Stimulated activated CD8-positive, alpha-beta memory T cell treated with anti-CD3 and anti-CD28 coated beads, Interleukin-12 subunit alpha, Interleukin-12 subunit beta, amount 100 ng/mL, for 1 hour (primary cell): ENCODE results near the gene SOX18.
A peak's percentile ranks its signal among the peaks of the same experiment; 100 is the strongest.

ENCODE experiments used
- DNase-seq: peaks from one replicate; pipeline ENCODE4 v3.0.0-alpha.2; 2020; ENCODE audit warnings: low read depth

SOX18 gene

GRCh38 chr20:64068386-64069208 lies 19.2 kb upstream of the SOX18 start:
- DNase-seq, result no peak

- DNase-seq, result no peak
Measured at GRCh38 chr20:64067733-64068307, 18.4 kb upstream of the SOX18 start.

- no peak for DNase-seq
Measured at GRCh38 chr20:64067005-64067632, 17.7 kb upstream of the SOX18 start.

GRCh38 chr20:64065974-64066343 lies 16.5 kb upstream of the SOX18 start:
- DNase-seq, result no peak

DNA sequence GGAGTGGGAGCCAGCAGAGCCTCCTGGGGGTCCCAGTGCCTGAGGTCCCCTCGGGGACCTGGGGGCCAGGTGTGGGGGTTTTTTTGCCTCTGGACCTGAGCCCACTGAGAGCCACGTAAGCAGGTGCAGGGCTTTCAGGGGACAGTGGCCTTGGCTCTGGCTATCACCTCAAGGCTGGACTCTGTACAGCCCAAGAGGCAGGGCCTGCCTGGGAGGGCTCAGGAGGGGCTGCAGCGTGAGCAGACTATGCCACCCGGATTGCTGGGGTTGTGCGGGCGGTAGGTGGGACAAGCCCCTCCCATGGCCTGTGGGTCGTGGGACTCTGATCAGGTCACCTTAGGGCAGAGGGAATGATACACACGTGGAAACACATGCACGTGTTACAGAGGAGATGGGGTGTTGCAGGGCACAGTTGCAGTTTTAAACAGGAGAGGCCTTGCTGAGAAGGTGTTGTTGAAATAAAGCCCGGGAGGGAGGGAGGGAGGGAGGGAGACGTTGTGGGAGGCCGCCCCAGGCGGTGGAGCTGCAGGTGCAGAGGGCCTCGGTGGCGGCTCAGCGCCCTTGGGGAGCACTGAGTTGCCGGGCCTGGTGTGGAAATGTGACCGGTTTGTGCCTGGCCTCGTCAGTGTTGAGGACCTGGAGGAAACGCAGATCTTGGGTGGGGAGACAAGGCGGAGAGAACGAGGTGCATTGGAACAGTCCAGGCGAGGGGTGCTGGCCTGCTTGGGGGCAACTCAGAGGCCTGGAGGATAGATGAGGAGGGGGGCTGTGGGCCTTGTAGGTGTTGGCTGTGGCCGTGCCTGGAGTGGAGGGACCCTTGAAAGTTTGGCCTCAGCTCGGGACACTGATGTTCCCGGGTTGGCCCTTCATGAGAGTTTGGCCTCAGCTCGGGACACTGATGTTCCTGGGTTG lies 15.9 kb upstream of the SOX18 start:
- DNase-seq, result no peak

- DNase-seq, result no peak
Measured at GRCh38 chr20:64064145-64064698, 14.8 kb upstream of the SOX18 start.

DNA sequence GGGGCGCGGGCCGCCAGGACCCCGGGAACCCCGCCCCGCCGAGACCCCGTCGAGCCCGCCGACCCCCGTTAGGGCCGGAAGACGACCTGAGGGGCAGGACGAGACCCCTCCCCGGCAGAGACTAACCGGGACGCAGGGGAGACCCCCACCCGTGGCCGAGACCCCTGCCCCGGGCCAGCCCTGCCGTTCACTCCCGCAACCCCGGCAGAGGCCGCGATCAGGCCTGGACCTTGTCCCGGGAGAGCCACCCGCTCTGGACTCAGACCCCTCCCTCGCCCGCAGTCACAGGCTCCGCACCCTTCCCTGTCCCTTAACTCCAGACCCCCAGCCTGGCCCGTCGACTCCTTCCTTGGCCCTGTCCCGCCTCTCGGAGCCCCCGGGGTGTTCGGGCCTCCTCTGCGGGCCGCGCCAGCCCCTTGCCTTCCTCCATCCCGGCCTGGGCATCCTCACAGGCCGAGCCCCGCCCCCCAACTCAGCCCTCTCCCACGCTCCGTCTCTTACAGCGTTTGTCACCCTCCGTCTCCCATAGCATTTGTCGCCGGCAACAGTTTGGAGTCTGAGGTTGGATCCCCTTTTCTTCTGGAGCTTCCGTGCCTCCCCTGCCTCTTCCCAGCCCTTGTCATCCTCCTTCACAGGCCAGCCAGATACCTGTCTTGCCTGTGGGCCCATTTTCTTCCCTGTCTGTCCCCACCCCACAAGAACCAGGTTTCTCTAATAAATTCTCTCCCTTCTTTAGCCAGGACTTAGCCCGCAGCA lies 14.1 kb upstream of the SOX18 start:
- DNase-seq, result no peak

DNA sequence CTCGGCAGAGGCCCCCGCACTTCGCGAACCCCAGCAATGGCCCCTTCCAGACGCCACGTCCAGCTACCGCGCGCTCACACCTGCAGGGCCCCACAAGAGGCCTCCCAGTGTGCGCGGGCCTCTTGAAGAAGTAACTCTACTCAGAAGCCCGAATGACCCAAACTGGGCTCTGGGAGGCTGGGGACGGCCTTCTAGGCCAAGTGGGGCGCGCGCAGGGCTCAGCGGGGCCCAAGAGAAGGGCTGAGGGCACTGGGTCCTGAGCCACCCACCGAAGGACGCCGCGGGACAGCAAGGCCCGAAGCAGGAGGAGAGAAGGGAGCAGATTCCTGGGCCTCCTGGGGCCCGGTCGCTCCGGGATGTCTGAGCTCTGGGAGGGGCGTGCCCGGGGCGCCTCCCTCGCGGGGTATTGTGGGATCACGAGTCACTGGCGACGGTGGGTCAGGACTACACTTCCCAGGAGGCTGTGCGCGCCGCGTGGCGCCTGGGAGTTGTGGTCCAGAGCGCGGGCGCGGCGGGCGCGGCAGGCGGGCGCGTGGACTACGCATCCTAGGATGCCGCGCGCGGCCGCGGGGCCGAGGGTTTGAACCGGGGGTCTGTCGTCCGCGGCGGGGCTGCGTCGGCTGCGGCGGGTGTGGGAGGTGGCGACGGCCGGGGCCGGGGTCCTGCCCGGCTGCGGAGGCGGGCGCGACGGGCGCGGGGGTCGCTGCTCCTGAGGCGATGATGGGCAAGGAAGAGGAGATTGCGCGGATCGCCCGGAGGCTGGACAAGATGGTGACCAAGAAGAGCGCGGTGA lies 13.4 kb upstream of the SOX18 start, which contains the start of gene TCEA2:
Gene TCEA2 (plus strand): TSS at position 603 of the 793 bp plus-strand sequence. CDS start 115 bp downstream, at position 718.
- peak; percentile 88 for DNase-seq

- DNase-seq, result no peak
Measured at GRCh38 chr20:64062276-64062595, 12.8 kb upstream of the SOX18 start.

DNA sequence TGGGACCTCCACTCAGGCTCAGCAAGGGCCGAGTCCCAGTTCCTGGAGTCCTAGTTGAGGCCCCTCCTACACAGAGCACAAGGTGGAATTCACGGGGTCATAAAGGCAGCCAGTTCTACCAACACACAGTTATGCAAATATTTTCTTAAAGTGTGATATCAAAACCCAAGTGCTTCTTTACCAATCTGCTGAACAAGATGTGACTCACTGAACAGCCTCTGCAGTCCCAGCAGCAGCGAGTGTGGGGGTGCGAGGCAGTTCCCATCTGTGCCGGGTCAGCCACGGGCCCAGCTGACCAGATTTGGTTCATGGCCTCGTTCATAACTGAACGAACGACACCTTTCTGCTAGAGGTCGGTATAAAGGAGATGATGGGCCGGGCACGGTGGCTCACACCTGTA lies 9.1 kb upstream of the SOX18 start:
- no peak for DNase-seq

DNA sequence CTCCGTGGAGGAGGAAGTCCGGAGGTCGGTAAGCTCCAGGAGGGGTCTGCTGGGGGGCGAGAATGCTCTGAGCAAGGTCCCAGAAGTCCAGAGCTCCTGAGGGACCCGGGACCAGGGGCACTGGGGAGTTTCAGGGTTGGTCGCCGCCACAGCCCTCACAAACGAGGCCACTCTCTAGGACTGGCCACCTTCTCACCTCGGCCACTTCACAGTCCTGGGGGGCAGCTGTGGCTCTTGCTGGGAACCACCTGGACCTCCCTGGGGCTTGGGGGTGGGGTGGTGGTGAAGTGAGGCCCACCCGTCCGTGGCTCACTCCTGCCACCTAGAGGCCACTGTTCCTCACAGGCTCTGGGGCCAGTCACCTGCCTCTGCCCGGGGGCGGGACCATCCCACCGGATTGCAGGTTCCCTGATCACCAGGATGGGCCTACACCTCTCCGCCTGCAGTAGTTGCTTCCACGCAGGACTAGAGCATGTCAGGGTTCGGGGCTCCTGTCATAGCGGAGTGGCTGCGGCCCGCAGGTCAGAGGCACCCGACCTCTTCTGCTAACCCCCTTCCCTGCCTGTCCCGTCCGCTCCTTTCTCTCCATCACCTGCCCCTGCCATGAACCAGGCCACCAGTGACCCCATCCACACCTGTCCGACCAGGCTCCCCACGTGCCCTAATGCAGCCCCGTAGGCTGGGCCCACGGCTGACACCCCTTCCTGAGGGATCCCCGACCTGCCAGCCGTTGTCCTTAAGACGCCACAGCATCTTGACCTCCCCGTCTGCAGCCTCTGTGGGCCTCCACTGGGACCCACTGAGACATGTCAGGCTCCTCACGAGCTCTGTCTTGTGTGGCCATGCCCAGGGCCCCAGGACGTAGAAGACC lies 8.4 kb upstream of the SOX18 start:
- DNase-seq, result peak; percentile 70

- DNase-seq, result no peak
Measured at GRCh38 chr20:64056889-64057627, 7.6 kb upstream of the SOX18 start.

- DNase-seq, result no peak
Measured at GRCh38 chr20:64056639-64056888, 7.1 kb upstream of the SOX18 start.

GRCh38 chr20:64055893-64056638 lies 6.6 kb upstream of the SOX18 start:
- no peak for DNase-seq

- DNase-seq, result no peak
Measured at GRCh38 chr20:64055396-64055892, 6.0 kb upstream of the SOX18 start.

DNA sequence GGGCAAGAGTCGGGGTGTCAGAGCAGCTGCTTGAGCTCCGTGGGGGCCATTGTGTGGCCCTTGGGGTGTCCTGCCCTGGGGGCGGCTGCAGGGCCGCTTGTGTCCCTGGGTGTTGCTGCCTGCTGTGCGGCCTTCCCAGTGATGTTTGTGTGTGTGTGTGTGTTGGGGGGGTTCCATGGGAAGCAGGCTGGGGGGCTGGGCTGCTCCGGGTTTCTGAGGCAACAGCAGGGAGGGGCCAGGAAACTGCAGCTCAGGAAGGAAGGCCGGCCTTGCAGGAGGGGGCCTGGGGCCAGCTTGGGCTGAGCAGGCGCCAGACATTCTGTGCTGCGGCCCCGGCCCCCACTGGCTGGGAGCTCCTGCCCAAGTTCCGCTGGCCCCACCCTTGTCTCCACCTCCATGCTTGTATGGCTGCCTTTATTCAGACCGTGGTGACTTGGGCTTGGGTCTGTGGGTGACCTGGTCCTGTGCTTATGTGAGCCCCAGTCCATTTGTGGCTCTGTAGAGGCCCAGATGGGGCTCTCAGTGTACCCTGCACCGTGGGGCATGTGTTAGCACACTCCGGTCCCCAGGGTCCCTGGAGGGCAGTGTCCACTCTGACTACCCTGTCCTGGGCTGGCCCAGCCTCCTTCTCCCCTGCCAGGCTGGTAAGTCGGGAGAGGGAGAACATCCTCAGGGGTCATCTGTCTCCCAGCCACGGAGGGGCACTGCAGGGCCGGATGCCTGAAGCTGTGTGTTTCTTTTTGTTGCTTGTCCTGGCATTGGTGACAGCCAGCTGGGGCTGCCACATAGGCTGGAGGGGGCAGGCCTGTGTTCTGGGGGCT lies 4.6 kb upstream of the SOX18 start:
- DNase-seq, result no peak
